NCI-H1417 treated with DMSO at 0.1 percent for 48 hours (cell line): ENCODE results near the gene IKZF1.

ENCODE experiments used
- DNase-seq: peaks from one replicate; lab custom pipeline; 2025; lab: John Stamatoyannopoulos, UW

The IKZF1 gene

GRCh38 chr7:50304129-50304910 lies at the start of gene IKZF1:
TSS of gene IKZF1 (plus strand) at chr7:50304716. CDS start at chr7:50319062, 14,346 bp downstream.
- no peak for DNase-seq

- no peak for DNase-seq
Measured at GRCh38 chr7:50261593-50261992, 42.9 kb upstream of the IKZF1 start.

- DNase-seq, result no peak
Measured at GRCh38 chr7:50262446-50262845, 42.1 kb upstream of the IKZF1 start.

- DNase-seq, result no peak
Measured at GRCh38 chr7:50262916-50263690, 41.4 kb upstream of the IKZF1 start.

- no peak for DNase-seq
Measured at GRCh38 chr7:50264908-50265307, 39.6 kb upstream of the IKZF1 start.

GRCh38 chr7:50265968-50266634 lies 38.4 kb upstream of the IKZF1 start:
- DNase-seq, result no peak

- no peak for DNase-seq
Measured at GRCh38 chr7:50266635-50267386, 37.7 kb upstream of the IKZF1 start.

GRCh38 chr7:50267525-50268041 lies 36.9 kb upstream of the IKZF1 start:
- no peak for DNase-seq

GRCh38 chr7:50268223-50268622 lies 36.3 kb upstream of the IKZF1 start:
- DNase-seq, result no peak

- no peak for DNase-seq
Measured at GRCh38 chr7:50268990-50269389, 35.5 kb upstream of the IKZF1 start.

GRCh38 chr7:50270531-50271018 lies 33.9 kb upstream of the IKZF1 start:
- no peak for DNase-seq

GRCh38 chr7:50272808-50273207 lies 31.7 kb upstream of the IKZF1 start:
- DNase-seq, result no peak

GRCh38 chr7:50273301-50273700 lies 31.2 kb upstream of the IKZF1 start:
- DNase-seq, result no peak

GRCh38 chr7:50273870-50274269 lies 30.6 kb upstream of the IKZF1 start:
- no peak for DNase-seq

GRCh38 chr7:50274361-50274760 lies 30.2 kb upstream of the IKZF1 start:
- no peak for DNase-seq

GRCh38 chr7:50275430-50275829 lies 29.1 kb upstream of the IKZF1 start:
- DNase-seq, result no peak

- no peak for DNase-seq
Measured at GRCh38 chr7:50276483-50276882, 28.0 kb upstream of the IKZF1 start.

GRCh38 chr7:50278120-50278519 lies 26.4 kb upstream of the IKZF1 start:
- no peak for DNase-seq

- DNase-seq, result no peak
Measured at GRCh38 chr7:50281680-50282445, 22.7 kb upstream of the IKZF1 start.

GRCh38 chr7:50282813-50283605 lies 21.5 kb upstream of the IKZF1 start:
- no peak for DNase-seq
